HG03139 (cell line): ENCODE data around the gene ENAH.
"Not testable (repeated sequence)": the region's sequence is repeated elsewhere in the genome, so short reads cannot be mapped to it uniquely, and the experiment has no call there.

Experiments used
- ATAC-seq: cut with Tn5 transposase; IDR thresholded peaks from one replicate; pipeline ENCODE4 v1.9.1; 2021; ENCODE audit not compliant: unreplicated experiment

The ENAH gene

GRCh38 chr1:225650179-225650578 lies 2.7 kb downstream of the ENAH start:
- ATAC-seq = no peak

- no peak for ATAC-seq
Measured at GRCh38 chr1:225645194-225645895, 7.6 kb downstream of the ENAH start.

- ATAC-seq = no peak
Measured at GRCh38 chr1:225644666-225645065, 8.3 kb downstream of the ENAH start.

GRCh38 chr1:225642177-225642576 lies 10.7 kb downstream of the ENAH start:
- ATAC-seq = no peak

GRCh38 chr1:225638853-225639252 lies 14.1 kb downstream of the ENAH start:
- ATAC-seq = no peak

- ATAC-seq = no peak
Measured at GRCh38 chr1:225637651-225638199, 15.2 kb downstream of the ENAH start.

- not testable (repeated sequence) for ATAC-seq
Measured at GRCh38 chr1:225636992-225637391, 15.9 kb downstream of the ENAH start.

GRCh38 chr1:225635649-225636048 lies 17.3 kb downstream of the ENAH start:
- no peak for ATAC-seq

GRCh38 chr1:225632836-225633235 lies 20.1 kb downstream of the ENAH start:
- ATAC-seq = not testable (repeated sequence)

- no peak for ATAC-seq
Measured at GRCh38 chr1:225631021-225631663, 21.8 kb downstream of the ENAH start.

GRCh38 chr1:225629483-225629882 lies 23.4 kb downstream of the ENAH start:
- no peak for ATAC-seq

GRCh38 chr1:225628794-225629193 lies 24.1 kb downstream of the ENAH start:
- not testable (repeated sequence) for ATAC-seq

GRCh38 chr1:225627304-225627947 lies 25.5 kb downstream of the ENAH start:
- no peak for ATAC-seq

GRCh38 chr1:225626698-225627097 lies 26.2 kb downstream of the ENAH start:
- ATAC-seq = no peak

- no peak for ATAC-seq
Measured at GRCh38 chr1:225617956-225618355, 35.0 kb downstream of the ENAH start.

- ATAC-seq = no peak
Measured at GRCh38 chr1:225617479-225617878, 35.4 kb downstream of the ENAH start.

GRCh38 chr1:225615403-225615790 lies 37.5 kb downstream of the ENAH start:
- ATAC-seq = not testable (repeated sequence)

GRCh38 chr1:225613006-225613405 lies 39.9 kb downstream of the ENAH start:
- no peak for ATAC-seq

GRCh38 chr1:225612287-225612686 lies 40.6 kb downstream of the ENAH start:
- no peak for ATAC-seq

GRCh38 chr1:225611537-225612223 lies 41.2 kb downstream of the ENAH start:
- ATAC-seq = no peak

- no peak for ATAC-seq
Measured at GRCh38 chr1:225610539-225610938, 42.4 kb downstream of the ENAH start.
